SIG-M5 treated with dmso at 0.1 percent for 504 hours (cell line): Measurements from ENCODE around the gene RBM14.
"Not testable (repeated sequence)": the region's sequence is repeated elsewhere in the genome, so short reads cannot be mapped to it uniquely, and the experiment has no call there.

Experiments used
- DNase-seq: peaks from one replicate; lab custom pipeline; 2025; ENCODE audit not compliant: unreplicated experiment; lab: John Stamatoyannopoulos, UW

RBM14 gene

DNA sequence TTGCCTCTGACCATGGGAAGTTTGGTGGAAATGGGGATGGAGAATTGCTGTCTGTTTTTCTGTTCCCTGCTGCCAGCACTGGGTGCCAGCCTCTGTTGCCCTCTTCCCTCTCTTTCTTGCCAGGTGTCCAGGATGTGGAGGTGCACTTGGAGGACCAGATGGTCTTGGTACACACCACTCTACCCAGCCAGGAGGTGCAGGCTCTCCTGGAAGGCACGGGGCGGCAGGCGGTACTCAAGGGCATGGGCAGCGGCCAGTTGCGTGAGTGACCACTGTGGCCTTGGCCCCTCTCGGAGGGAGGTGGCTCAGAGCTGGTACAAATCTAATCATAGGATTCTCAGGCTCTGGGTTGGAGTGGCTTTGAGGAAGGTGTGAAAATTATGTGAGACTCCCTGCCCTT lies 17.4 kb upstream of the RBM14 start:
- no peak for DNase-seq

GRCh38 chr11:66600219-66600618 lies 16.2 kb upstream of the RBM14 start:
- DNase-seq = no peak

GRCh38 chr11:66600631-66601233 lies 15.7 kb upstream of the RBM14 start:
- peak; percentile 5 for DNase-seq

DNA sequence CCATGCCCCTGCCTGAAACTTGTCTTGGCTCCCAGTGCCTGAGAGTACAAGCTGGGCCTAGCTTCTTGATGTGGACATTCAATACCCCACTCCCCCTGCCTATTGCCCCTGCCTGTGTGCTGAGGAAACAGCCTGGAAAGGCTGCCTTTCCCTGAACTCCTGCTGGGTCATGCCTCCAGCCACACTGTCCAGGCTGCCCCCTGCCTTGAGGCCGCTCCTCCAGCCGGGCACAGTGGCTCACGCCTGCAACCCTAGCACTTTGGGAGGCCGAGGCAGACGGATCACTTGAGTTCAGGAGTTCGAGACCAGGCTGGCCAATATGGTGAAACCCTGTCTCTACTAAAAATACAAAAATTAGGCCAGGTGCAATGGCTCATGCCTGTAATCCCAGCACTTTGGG lies 13.4 kb upstream of the RBM14 start:
- no peak for DNase-seq

DNA sequence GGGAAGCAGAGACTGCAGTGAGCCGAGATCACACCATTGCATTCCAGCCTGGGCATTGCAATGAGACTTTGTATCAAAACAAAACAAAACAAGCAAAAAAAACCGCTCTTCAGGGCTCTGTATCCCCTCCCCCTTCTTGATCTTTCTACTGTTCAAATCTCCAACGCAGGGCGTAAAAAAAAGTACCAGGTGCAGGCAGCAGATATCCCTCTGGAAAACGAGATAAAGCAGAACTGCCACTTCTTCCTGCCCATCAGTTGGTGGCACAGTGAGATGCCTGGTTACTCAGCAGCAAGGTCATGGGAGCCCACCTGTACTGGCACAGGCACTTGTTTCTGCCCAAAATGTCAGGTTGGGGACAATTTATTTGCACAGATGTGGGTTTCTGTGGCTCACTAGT lies 12.3 kb upstream of the RBM14 start:
- DNase-seq = no peak

- DNase-seq = not testable (repeated sequence)
Observed at GRCh38 chr11:66606608-66607007, 9.8 kb upstream of the RBM14 start.

- DNase-seq = no peak
Observed at GRCh38 chr11:66607126-66607834, 9.2 kb upstream of the RBM14 start.

DNA sequence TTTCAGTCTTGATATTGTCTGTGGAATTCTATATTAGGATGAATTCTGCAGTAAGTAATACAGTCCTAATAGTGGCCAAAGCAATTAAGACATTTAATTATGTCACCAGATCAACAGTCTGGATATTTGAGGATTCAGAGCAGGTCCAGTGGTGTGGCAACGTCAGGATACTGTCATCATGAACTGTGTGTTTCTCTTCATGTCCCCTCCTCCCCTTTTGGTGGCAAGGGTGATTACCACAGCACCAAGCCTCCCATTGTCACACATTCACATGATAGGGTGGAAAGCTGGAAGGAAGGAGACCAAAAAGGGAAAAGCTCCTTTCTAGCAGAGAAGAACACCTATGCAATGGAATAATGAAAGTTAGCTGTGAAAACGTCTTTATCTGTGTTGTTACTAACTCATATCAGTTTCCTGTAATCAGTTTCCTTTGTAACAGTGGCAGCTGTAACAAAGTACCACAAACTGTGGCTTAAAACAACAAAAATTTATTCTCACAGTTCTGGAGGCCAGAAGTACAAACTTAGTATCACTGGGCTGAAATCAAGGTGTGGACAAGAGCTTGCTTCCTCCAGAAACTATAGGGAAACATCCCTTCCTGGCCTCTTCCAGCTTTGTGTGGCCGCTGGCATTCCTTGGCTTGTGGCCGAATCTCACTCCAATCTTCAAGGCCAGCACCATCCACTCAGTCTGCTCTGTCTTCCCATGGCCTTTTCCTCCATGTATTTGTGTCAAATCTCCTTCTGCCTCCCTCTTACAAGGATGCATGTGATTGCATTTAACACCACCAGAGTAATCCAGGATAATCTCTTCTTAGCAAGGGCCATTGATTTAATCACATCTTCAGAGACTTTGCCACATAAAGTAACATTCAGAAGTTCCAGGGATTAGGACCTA lies 6.5 kb upstream of the RBM14 start:
- no peak for DNase-seq

GRCh38 chr11:66612458-66612857 lies 4.0 kb upstream of the RBM14 start:
- no peak for DNase-seq

DNA sequence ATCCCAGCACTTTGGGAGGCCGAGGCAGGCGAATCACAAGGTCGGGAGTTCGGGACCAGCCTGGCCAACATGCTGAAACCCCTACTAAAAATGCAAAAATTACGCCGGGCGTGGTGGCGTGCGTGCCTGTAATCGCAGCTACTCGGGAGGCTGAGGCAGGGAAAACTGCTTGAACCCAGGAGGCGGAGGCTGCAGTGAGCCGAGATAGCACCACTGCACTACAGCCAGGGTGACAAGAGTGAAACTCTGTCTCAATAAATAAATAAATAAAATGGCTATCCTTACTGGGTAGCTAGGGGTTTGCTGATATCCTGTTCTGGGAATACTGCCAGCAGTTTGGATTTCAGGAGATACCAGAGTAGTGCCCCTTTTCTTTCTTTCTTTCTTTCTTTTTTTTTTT lies 2.4 kb upstream of the RBM14 start:
- no peak for DNase-seq

GRCh38 chr11:66617155-66617834 lies 865 bp downstream of the RBM14 start:
- DNase-seq = peak; percentile 69

- DNase-seq = peak; percentile 76
Observed at GRCh38 chr11:66619080-66619554, 2.7 kb downstream of the RBM14 start.

GRCh38 chr11:66624450-66624849 lies 8.0 kb downstream of the RBM14 start:
- no peak for DNase-seq

GRCh38 chr11:66625041-66625751 lies 8.8 kb downstream of the RBM14 start:
- DNase-seq = no peak

- no peak for DNase-seq
Observed at GRCh38 chr11:66625752-66626149, 9.3 kb downstream of the RBM14 start.

- no peak for DNase-seq
Observed at GRCh38 chr11:66626382-66626781, 10.0 kb downstream of the RBM14 start.

- DNase-seq = no peak
Observed at GRCh38 chr11:66626926-66627325, 10.5 kb downstream of the RBM14 start.

- DNase-seq = no peak
Observed at GRCh38 chr11:66628061-66628603, 11.7 kb downstream of the RBM14 start.

DNA sequence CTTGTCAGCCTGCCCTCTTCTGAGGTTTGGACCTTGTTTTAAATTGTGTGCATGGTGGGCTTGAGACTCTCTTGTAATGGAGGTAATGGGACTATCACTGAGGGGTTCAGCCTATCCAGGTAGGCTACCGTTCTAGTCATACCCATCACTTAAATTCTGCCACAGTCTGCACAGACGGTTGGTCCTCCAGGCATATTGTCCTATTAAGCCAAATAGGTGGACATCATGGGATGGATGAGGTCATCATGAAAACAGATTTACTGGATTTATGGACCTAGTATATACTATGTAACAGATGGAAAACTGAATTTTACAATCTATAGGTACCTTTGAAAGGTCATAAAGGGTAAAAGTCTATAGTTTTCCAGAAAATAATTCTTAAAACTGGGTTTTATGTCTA lies 12.9 kb downstream of the RBM14 start:
- no peak for DNase-seq

DNA sequence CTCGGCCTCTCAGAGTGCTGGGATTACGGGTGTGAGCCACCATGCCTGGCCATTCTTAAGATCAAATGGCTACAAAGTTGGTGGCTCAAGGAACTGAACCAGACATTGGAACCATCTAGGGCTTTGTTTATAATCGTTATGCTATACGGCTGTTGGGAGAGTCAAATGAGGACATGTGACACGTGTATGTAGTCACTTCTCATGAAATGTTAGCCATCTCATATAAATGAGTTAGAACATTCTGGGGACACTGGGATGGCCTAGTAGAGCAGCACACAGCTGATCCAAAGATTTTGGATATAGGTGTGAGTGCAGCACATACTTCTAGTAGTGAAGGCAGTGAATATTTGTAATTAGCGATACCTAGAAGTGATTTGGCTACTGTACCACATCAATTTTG lies 15.5 kb downstream of the RBM14 start:
- no peak for DNase-seq
